Psoas muscle (tissue), 8 donors: ENCODE data around the gene PPME1. TPM values are rescaled to one million over a fixed set of nuclear protein-coding genes. Genes with fewer than 3 reads are reported as not detected.
"Not testable (repeated sequence)": the region's sequence is repeated elsewhere in the genome, so short reads cannot be mapped to it uniquely, and the experiment has no call there.

Source experiments
- ATAC-seq, 4 donors: fragments of 200-7000 bp; cut with Tn5 transposase; one replicate each; pipeline ENCODE4 v1.9.1; 2020; ENCODE audit warnings: moderate library complexity in 3 of 4, mild to moderate bottlenecking in 2 of 4
- DNase-seq, 2 donors: peaks; one replicate each; pipeline ENCODE4 v3.0.0-alpha.2; 2020
- H3K27ac ChIP-seq: fragments of 200-600 bp; one replicate; pipeline ENCODE4 v1.8.0; 2022
- H3K27me3 ChIP-seq, 3 donors: fragments of 200-600 bp in 1 of 3; one replicate each; pipeline versions ENCODE4 v1.6.1 to v1.8.0; 2013 to 2022; ENCODE audit warnings: low read length in 2 of 3, mild to moderate bottlenecking in 2 of 3, moderate library complexity in 1 of 3; ENCODE audit not compliant: insufficient read depth in 3 of 3
- H3K36me3 ChIP-seq, 2 donors: fragments of 200-600 bp in 1 of 2; one replicate each; pipeline versions ENCODE4 v1.6.1 to v1.8.0; 2013 to 2022; ENCODE audit warnings: low read depth in 1 of 2, mild to moderate bottlenecking in 1 of 2, moderate library complexity in 1 of 2; ENCODE audit not compliant: insufficient read depth in 1 of 2
- H3K4me1 ChIP-seq: fragments of 200-600 bp; one replicate; pipeline ENCODE4 v1.8.0; 2022
- H3K4me3 ChIP-seq: fragments of 200-600 bp; one replicate; pipeline ENCODE4 v1.8.0; 2022; ENCODE audit warnings: mild to moderate bottlenecking
- H3K9me3 ChIP-seq: fragments of 200-600 bp; one replicate; pipeline ENCODE4 v1.8.0; 2022
- CTCF ChIP-seq: fragments of 200-600 bp; IDR thresholded peaks from one replicate; pipeline ENCODE4 v1.8.0; 2022; ENCODE audit warnings: antibody characterized with exemption
- WGBS, 3 donors: extraction: QIAGEN DNeasy Blood & Tissue Kit; methylation state at CpG; one replicate each; pipeline versions ENCODE4 v1.1.6 to v1.1.7; 2013; 5-methylcytosine and 5-hydroxymethylcytosine counted together
- intact Hi-C, 2 donors: fragments of 100-400 bp; cut with DNase I; formaldehyde crosslinking; loops; one replicate each; pipeline versions ENCODE4 v1.11.0 to v1.14.2; 2022
- long read RNA-seq, 2 donors: library from polyadenylated mRNA; unstranded; transcript quantifications; one replicate each; pipeline ENCODE4 v2.0.0, GENCODE V29; 2021
- polyA plus RNA-seq, 3 donors: library from polyadenylated mRNA; stranded (reverse); fragments of 200-250 nt; gene quantifications; one replicate each; pipeline ENCODE4 v1.2.3, GENCODE V29; 2013
- total RNA-seq, 4 donors: library from RNA; stranded (reverse); fragmentation: NEBNext Ultra II Directional in 2 of 4; extraction: Animal tissue kit (Norgen Biotek cat#: 25700) in 2 of 4; gene quantifications; one replicate each; pipeline versions ENCODE4 v1.2.1 to v1.2.4, GENCODE V29; 2021 to 2023
- donor health status: healthy with polysubstance abuse.
- donor health status: DM: no; HTN: no; CAD: no; lungs with moderate emphysema.
- donor health status: Bipolar disorder and iron deficiency.
- donor health status: healthy.
- donor health status: DM: yes; HTN: yes; CAD: no.
- donor health status: DM: no; HTN: no; CAD: no.
- donor health status: DM: no; HTN: no; CAD: no.
- donor health status: DM: yes; HTN: yes; CAD: no.

The PPME1 gene
- total RNA-seq: 10 to 100 TPM; 39.5 to 45.9 (median 43.3) TPM
- 10 to 100 TPM; 28.3 to 47.9 (median 30.3) TPM for polyA plus RNA-seq
- long read RNA-seq, donor 1, transcript PPME1-201 (14 exons, 2,677 nt): major isoform, 11 of 19 reads
- long read RNA-seq, donor 1, partial matches to known transcripts: 2 of 19 reads
- long read RNA-seq, donor 1, other reads (novel, unspliced or antisense): 5 of 19 reads
- long read RNA-seq, donor 2, transcript PPME1-201 (14 exons, 2,677 nt): major isoform, 58 of 78 reads
- long read RNA-seq, donor 2, partial matches to known transcripts: 5 of 78 reads
- long read RNA-seq, donor 2, other reads (novel, unspliced or antisense): 12 of 78 reads

- Histone ChIP-seq H3K4me3 (peak within 1 kb of the TSS; percentile 90), H3K36me3 (peaks cover 3 to 38% of the 10 kb centered on the region in 2 donors)
- 0% methylated on average over 68 of the region's 68 CpGs for WGBS, 3 donors
These were observed at the start of gene PPME1, which contains the start of gene C2CD3 for GRCh38 chr11:74170694-74171629. PPME1 (plus strand) TSS chr11:74171289; CDS start chr11:74171422, 133 bp downstream. C2CD3 (minus strand) TSS chr11:74171002; CDS start chr11:74170792, 210 bp downstream.

GRCh38 chr11:74121804-74122203, 49.3 kb upstream of the PPME1 start:
- no peak for TF ChIP-seq CTCF
- DNase-seq: no peak

More at GRCh38 chr11:74170694-74171629, at the start of gene PPME1, which contains the start of gene C2CD3:
- Histone ChIP-seq H3K4me1 (peaks cover 46% of the 10 kb centered on the region), H3K27ac (peak within 1 kb of the TSS; percentile 91), H3K27me3 (no peaks in the 10 kb centered on the region), H3K9me3 (no peaks in the 10 kb centered on the region)
- DNase-seq (peak; percentile 98 to 99), ATAC-seq (peak; percentile 95 to 97 (median 96))
- peak; percentile 17 for TF ChIP-seq CTCF
- intact Hi-C loops: no loop called here

GRCh38 chr11:74123008-74123448, 48.1 kb upstream of the PPME1 start:
- no peak overlapping the region for H3K4me3 ChIP-seq
- no peak for DNase-seq
- no peaks in the 10 kb centered on the region for H3K9me3 ChIP-seq
- no peak for ATAC-seq
- peaks cover 0 to 24% of the 10 kb centered on the region in 2 donors for H3K36me3 ChIP-seq
- H3K27ac ChIP-seq: no peak overlapping the region
- no peaks in the 10 kb centered on the region for H3K27me3 ChIP-seq
- intact Hi-C loops: no loop called here
- no peak for TF ChIP-seq CTCF
- H3K4me1 ChIP-seq: no peaks in the 10 kb centered on the region

More at GRCh38 chr11:74121804-74122203, 49.3 kb upstream of the PPME1 start:
- 92 to 97% (median 93%) methylated on average over 5 of the region's 5 CpGs for WGBS, 3 donors
- Histone ChIP-seq H3K27ac (no peak overlapping the region), H3K4me1 (no peaks in the 10 kb centered on the region), H3K27me3 (no peaks in the 10 kb centered on the region), H3K9me3 (no peaks in the 10 kb centered on the region), H3K4me3 (no peak overlapping the region), H3K36me3 (peaks cover 0 to 33% of the 10 kb centered on the region in 2 donors)
- intact Hi-C loops: no loop called here
- no peak for ATAC-seq

GRCh38 chr11:74129121-74129520, 42.0 kb upstream of the PPME1 start:
- H3K9me3 ChIP-seq, intact Hi-C loops, DNase-seq, H3K4me1 ChIP-seq, ATAC-seq, H3K4me3 ChIP-seq, H3K27ac ChIP-seq, H3K27me3 ChIP-seq: not testable (repeated sequence)
- WGBS, 3 donors: 99 to 100% (median 99%) methylated on average over 11 to 24 of the region's 33 CpGs
- H3K36me3 ChIP-seq: peaks cover 0 to 33% of the 10 kb centered on the region in 2 donors

GRCh38 chr11:74132833-74133232, 38.3 kb upstream of the PPME1 start:
- DNase-seq: no peak
- Histone ChIP-seq H3K27me3 (no peaks in the 10 kb centered on the region), H3K27ac (no peak overlapping the region), H3K9me3 (no peaks in the 10 kb centered on the region), H3K4me1 (peaks cover 6% of the 10 kb centered on the region), H3K4me3 (no peak overlapping the region), H3K36me3 (peaks cover 0 to 47% of the 10 kb centered on the region in 2 donors)
- intact Hi-C loops: no loop called here
- TF ChIP-seq CTCF: no peak
- WGBS, 3 donors: 91 to 97% (median 91%) methylated on average over 3 of the region's 3 CpGs
- ATAC-seq: no peak
